K562 (cell line): Measurements from ENCODE around the gene SLAMF6. TPM values are rescaled to one million over a fixed set of nuclear protein-coding genes. Genes with fewer than 3 reads are reported as not detected.

ENCODE experiments used
- ATAC-seq: fragments of 200-7000 bp; cut with Tn5 transposase; 3 replicates; pipeline ENCODE4 v1.9.1; 2020; ENCODE audit warnings: moderate library complexity
- Bru-seq: library from RNA; stranded (reverse); fragments of 400-500 nt; gene quantifications from one replicate; lab custom pipeline; 2021; lab: Mats Ljungman, UMichigan
- BruChase-seq, 2 experiments: library from RNA; stranded (reverse); fragments of 400-500 nt; gene quantifications; one replicate each; lab custom pipeline; 2021; lab: Mats Ljungman, UMichigan
- BruUV-seq: library from RNA; stranded (reverse); fragments of 400-500 nt; replicated peaks from 2 replicates; lab custom pipeline; 2021; lab: Mats Ljungman, UMichigan
- CTCF ChIA-PET: fragments of 300-600 bp; formaldehyde crosslinking; extraction: SDS; loops from one replicate; lab custom pipeline; 2021; ENCODE audit warnings: low intra/inter-chr PET ratio; lab: Yijun Ruan, JAX
- POLR2A ChIA-PET: fragments of 300-600, 350-650 bp; sonication (Branson Sonifier 250); formaldehyde crosslinking; extraction: SDS; loops from one replicate; lab custom pipeline; 2021; ENCODE audit warnings: antibody characterized with exemption, inconsistent platforms; lab: Yijun Ruan, JAX
- DNase-seq, 4 experiments: peaks; one replicate each; pipeline versions ENCODE4 v3.0.0 to v3.0.0-alpha.2; 2011 to 2018; ENCODE audit warnings: low spot score in 3 of 4, mixed read lengths in 3 of 4; ENCODE audit errors: extremely low read depth in 1 of 4
- FAIRE-seq: peaks from 2 replicates; lab custom pipeline; 2011; peaks lifted over from hg19 to GRCh38; lab: Jason Lieb, UNC
- H2AFZ ChIP-seq: 2 replicates; pipeline ENCODE4 v1.6.0; 2011; ENCODE audit warnings: low read depth, low read length, control low read depth, inconsistent platforms
- H3K27ac ChIP-seq: fragments of 200-600 bp; 3 replicates; pipeline ENCODE4 v1.8.0; 2011; ENCODE audit warnings: low read depth, mild to moderate bottlenecking, control low read depth, inconsistent platforms, low read length, moderate library complexity, mixed read lengths; ENCODE audit errors: extremely low read depth
- H3K27me3 ChIP-seq, 2 experiments: fragments of 300-600 bp in 1 of 2; 2 replicates in 1 of 2; 3 replicates in 1 of 2; pipeline versions ENCODE4 v1.6.0 to v1.8.0; 2011; ENCODE audit warnings: inconsistent platforms in 2 of 2, low read length in 2 of 2, mild to moderate bottlenecking in 1 of 2, mixed read lengths in 1 of 2, moderate library complexity in 1 of 2; ENCODE audit not compliant: control insufficient read depth in 2 of 2, insufficient read depth in 2 of 2
- H3K36me3 ChIP-seq: fragments of 300-600 bp; 3 replicates; pipeline ENCODE4 v1.8.0; 2011; ENCODE audit warnings: mild to moderate bottlenecking, low read length, inconsistent platforms; ENCODE audit not compliant: control insufficient read depth, insufficient read depth
- H3K4me1 ChIP-seq, 2 experiments: fragments of 200-600 bp in 1 of 2; replicated peaks in 1 of 2; 2 replicates in 1 of 2; 3 replicates in 1 of 2; pipeline versions ENCODE4 v1.5.1 to v1.8.0; 2011; ENCODE audit warnings: inconsistent platforms in 2 of 2, low read length in 2 of 2, mild to moderate bottlenecking in 1 of 2, mixed read lengths in 1 of 2, moderate library complexity in 1 of 2; ENCODE audit not compliant: control insufficient read depth in 2 of 2, insufficient read depth in 2 of 2
- H3K4me2 ChIP-seq: 2 replicates; pipeline ENCODE4 v1.6.1; 2011; ENCODE audit warnings: low read length, control low read depth, inconsistent platforms, mixed read lengths; ENCODE audit not compliant: insufficient read depth
- H3K4me3 ChIP-seq: fragments of 200-600 bp; sonication (generic), shearing (Covaris generic); 2 replicates; pipeline ENCODE4 v1.5.1; 2016; ENCODE audit warnings: control low read depth, inconsistent platforms
- H3K79me2 ChIP-seq: fragments of 200-600 bp; 3 replicates; pipeline ENCODE4 v1.8.0; 2011; ENCODE audit warnings: low read length, inconsistent platforms; ENCODE audit not compliant: control insufficient read depth, insufficient read depth
- H3K9ac ChIP-seq, 2 experiments: 2 replicates each; pipeline versions ENCODE4 v1.6.0 to v1.6.1; 2011; ENCODE audit warnings: low read depth in 2 of 2, low read length in 2 of 2, control low read depth in 1 of 2, inconsistent platforms in 1 of 2, mild to moderate bottlenecking in 1 of 2, mixed read lengths in 1 of 2; ENCODE audit not compliant: insufficient read depth in 1 of 2
- H3K9me1 ChIP-seq: one replicate; pipeline ENCODE4 v1.6.0; 2011; ENCODE audit warnings: inconsistent platforms, mild to moderate bottlenecking, low read length, moderate library complexity; ENCODE audit not compliant: control insufficient read depth, insufficient read depth
- H3K9me3 ChIP-seq: replicated peaks from 2 replicates; pipeline ENCODE4 v1.5.1; 2011; ENCODE audit warnings: low read depth, low read length, inconsistent platforms; ENCODE audit not compliant: control insufficient read depth, insufficient read depth
- H4K20me1 ChIP-seq: replicated peaks from 2 replicates; pipeline ENCODE4 v1.6.1; 2011; ENCODE audit warnings: low read length, inconsistent platforms, mixed read lengths; ENCODE audit not compliant: control insufficient read depth, insufficient read depth
- ATF2 ChIP-seq: sonication (generic); formaldehyde crosslinking; IDR thresholded peaks from 2 replicates; pipeline ENCODE4 v1.8.1; 2022; ENCODE audit warnings: missing genetic modification reagents
- JUNB ChIP-seq: fragments of 450-650 bp; formaldehyde crosslinking; conservative IDR thresholded peaks from 2 replicates; pipeline ENCODE4 v1.4.0; 2020; ENCODE audit warnings: mild to moderate bottlenecking
- NUFIP1 ChIP-seq: fragments of 450-650 bp; IDR thresholded peaks from 2 replicates; pipeline ENCODE4 v1.6.1; 2018; ENCODE audit not compliant: partially characterized antibody
- SIN3A ChIP-seq, 2 experiments: fragments of 150-350 bp in 1 of 2; IDR thresholded peaks; 2 replicates each; pipeline ENCODE4 v1.6.1; 2011 to 2016; ENCODE audit warnings: borderline replicate concordance in 2 of 2, low read depth in 2 of 2, low read length in 2 of 2, mild to moderate bottlenecking in 2 of 2, moderate library complexity in 2 of 2; ENCODE audit not compliant: control insufficient read depth in 1 of 2
- ZNF175 ChIP-seq: fragments of 200-800 bp; sonication (Bioruptor generic); IDR thresholded peaks from 2 replicates; pipeline ENCODE4 v1.6.1; 2016; ENCODE audit warnings: low read depth, mild to moderate bottlenecking, missing genetic modification characterization, missing compliant biosample characterization
- WGBS: fragments of 100-300 bp; shearing (Covaris generic); methylation state at CpG from one replicate; pipeline ENCODE4 v1.1.6; 2016; ENCODE audit warnings: low coverage, mixed read lengths; ENCODE audit not compliant: insufficient coverage; ENCODE audit errors: missing lambda C conversion rate; 5-methylcytosine and 5-hydroxymethylcytosine counted together
- in situ Hi-C: fragments of 300-500 bp; cut with MboI; formaldehyde crosslinking; loops from 4 replicates; pipeline ENCODE4 v1.15.0; 2018; ENCODE audit warnings: inconsistent platforms, mixed read lengths
- intact Hi-C: fragments of 100-400 bp; cut with micrococcal nuclease; formaldehyde crosslinking; loops from 2 replicates; pipeline ENCODE4 v1.14.2; 2022
- long read RNA-seq, 3 experiments: library from polyadenylated mRNA in 2 of 3; library from RNA in 1 of 3; unstranded in 2 of 3; stranded (forward) in 1 of 3; transcript quantifications; one replicate each; pipeline ENCODE4 v2.0.0, GENCODE V29; 2019 to 2022
- polyA minus RNA-seq, 3 experiments: library from RNA; depleted of rRNA, polyadenylated mRNA; stranded (reverse); fragments of >200 nt; gene quantifications; 2 replicates each; pipeline ENCODE4 v1.2.3, GENCODE V29; 2011
- polyA plus RNA-seq, 8 experiments: library from polyadenylated mRNA; depleted of rRNA in 4 of 8; stranded (reverse) in 5 of 8; unstranded in 3 of 8; fragments of >200 nt; fragmentation: Nextera tagmentation in 2 of 8; fragmentation: Illumina TruSeq in 1 of 8; extraction: Ambion mirVana in 2 of 8; extraction: Trizol in 1 of 8; gene quantifications; 2 replicates each; pipeline versions ENCODE4 v1.2.1 to v1.2.3, GENCODE V29; 2011 to 2014; ENCODE audit warnings: inconsistent platforms in 1 of 8, missing spikeins in 1 of 8
- total RNA-seq, 7 experiments: library from RNA; depleted of rRNA in 6 of 7; stranded (reverse); fragments of >200 nt in 6 of 7; fragmentation: Illumina TruSeq in 2 of 7; extraction: Trizol in 2 of 7; gene quantifications; 2 replicates each; pipeline versions ENCODE4 v1.2.1 to v1.2.3, GENCODE V29; 2011 to 2021; ENCODE audit warnings: low replicate concordance in 1 of 7
- TF ChIP-seq, protein P1 (sequence below): sonication (generic); formaldehyde crosslinking; IDR thresholded peaks from 2 replicates; pipeline ENCODE4 v1.5.0; 2020; ENCODE audit warnings: missing genetic modification reagents

Gene SLAMF6
- 0.33 and 0.60 TPM in 2 replicates for total RNA-seq (2011; cell fraction: chromatin; rRNA removed; ENCODE audit: low replicate concordance)
- 0.66 and 0.67 TPM in 2 replicates for total RNA-seq (2011; cell fraction: nucleolus; rRNA removed)
- 1.1 and 1.5 TPM in 2 replicates for total RNA-seq (2011; cell fraction: nucleoplasm; rRNA removed)
- total RNA-seq (2014; rRNA removed) (0.94 and 1.1 TPM in 2 replicates), total RNA-seq (2014; rRNA removed; fragmentation: Illumina TruSeq; extraction: Trizol) (1.8 and 2.0 TPM in 2 replicates), total RNA-seq (2015; rRNA removed; fragmentation: Illumina TruSeq; extraction: Trizol) (3.9 and 4.8 TPM in 2 replicates), total RNA-seq (2021) (0.87 and 1.0 TPM in 2 replicates), polyA plus RNA-seq (2011; rRNA removed) (0.70 and 0.77 TPM in 2 replicates), polyA plus RNA-seq (2014; fragmentation: Illumina TruSeq; extraction: Trizol) (2.0 and 2.9 TPM in 2 replicates), polyA plus RNA-seq (2014; fragmentation: Nextera tagmentation; extraction: Ambion mirVana) (1 to 10 TPM in 1 of 2 experiments, under 1 TPM in 1; 0.56 to 1.7 TPM), polyA plus RNA-seq (2014; rRNA removed) (0.90 and 1.6 TPM in 2 replicates), polyA minus RNA-seq (2011; rRNA and poly(A)+ RNA removed) (0.84 and 1.5 TPM in 2 replicates), Bru-seq, nascent RNA (percentile 32 among the genes with signal in this experiment), BruChase-seq, experiment 1, labeled RNA remaining after a 2-hour chase (percentile 31 among the genes with signal in this experiment), BruChase-seq, experiment 2, labeled RNA remaining after a 6-hour chase (percentile 31 among the genes with signal in this experiment)
- polyA plus RNA-seq (2011; cell fraction: cytosol; rRNA removed) = 0.43 and 0.80 TPM in 2 replicates
- 0.27 and 0.38 TPM in 2 replicates for polyA plus RNA-seq (2011; cell fraction: nucleus; rRNA removed)
- polyA plus RNA-seq (2012) = 3.0 and 10.1 TPM in 2 replicates
- 0.73 TPM in 1 of 2 replicates, not detected in the other for polyA minus RNA-seq (2011; cell fraction: cytosol; rRNA and poly(A)+ RNA removed)
- 0.22 and 0.27 TPM in 2 replicates for polyA minus RNA-seq (2011; cell fraction: nucleus; rRNA and poly(A)+ RNA removed)
- long read RNA-seq, experiment 1, partial matches to known transcripts = 0 of 1 reads
- long read RNA-seq, experiment 1, other reads (novel, unspliced or antisense) = 0 of 1 reads
- long read RNA-seq, experiment 2, partial matches to known transcripts = 2 of 3 reads
- long read RNA-seq, experiment 2, other reads (novel, unspliced or antisense) = 1 of 3 reads
- long read RNA-seq, experiment 3 = 0 reads

DNA sequence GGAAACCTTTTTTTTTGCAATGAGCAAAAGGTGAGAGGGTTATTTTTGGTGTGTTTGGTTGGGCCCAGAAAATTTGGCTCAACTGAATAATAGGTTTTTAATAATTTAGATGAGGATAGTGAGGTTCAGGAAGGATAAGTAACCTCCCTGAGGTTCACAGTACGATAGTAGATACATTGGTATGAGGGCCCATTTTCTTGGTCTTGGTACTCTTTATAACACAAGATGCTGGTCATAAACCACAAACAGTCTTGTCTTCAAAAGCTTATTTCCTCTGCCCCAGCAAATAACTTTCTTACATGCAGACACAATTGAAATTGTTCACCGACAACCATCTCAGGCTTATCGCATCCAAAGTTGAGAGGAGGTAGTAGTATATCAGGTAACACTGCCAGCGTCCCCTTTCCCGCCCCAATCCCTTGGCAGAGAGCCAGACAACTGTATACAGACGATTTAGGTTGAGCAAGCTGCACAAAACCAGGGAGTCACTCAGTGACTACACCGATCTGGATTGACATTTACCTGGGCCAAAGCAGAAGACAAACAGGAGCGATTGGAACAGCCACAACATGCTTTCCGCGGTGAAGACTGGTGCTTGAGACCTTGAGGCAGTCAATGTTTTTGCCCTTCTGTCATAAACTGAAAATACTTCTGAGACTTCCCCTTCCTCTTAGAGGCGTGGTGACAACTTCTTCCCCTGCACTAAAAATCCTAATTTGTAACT lies at the start of gene SLAMF6:
TSS of gene SLAMF6 (minus strand) at position 634 of the 724 bp plus-strand sequence. CDS start at position 571, 63 bp downstream.
- Histone ChIP-seq H3K27ac (peak within 1 kb of the TSS; percentile 57), H3K36me3 (no peaks in the 10 kb centered on the region), H2AFZ (peak within 1 kb of the TSS; percentile 96), H3K9me1 (no peaks in the 10 kb centered on the region), H3K79me2 (no peaks in the 10 kb centered on the region), H3K4me3 (no peak within 1 kb of the TSS), H3K9ac (peak within 1 kb of the TSS; percentile 50 to 73; a peak in 3 of 4 replicates), H3K4me2 (peak within 1 kb of the TSS; percentile 62), H4K20me1 (no peaks in the 10 kb centered on the region), H3K27me3 (no peaks in the 10 kb centered on the region), H3K4me1 (peaks cover 4 to 24% of the 10 kb centered on the region in 2 experiments; a peak in 4 of 5 replicates), H3K9me3 (no peaks in the 10 kb centered on the region)
- intact Hi-C loops = no loop called here
- CTCF ChIA-PET = no interaction called here
- peak; percentile 80 for ATAC-seq
- 6% methylated on average over 11 of the region's 11 CpGs for WGBS
- BruUV-seq = no TSS peak
- in situ Hi-C loops = no loop called here
- FAIRE-seq = peak; percentile 79
- POLR2A ChIA-PET = no interaction called here
- peak in 3 of 4 experiments; percentile 27 to 84 (median 45) for DNase-seq
- TF ChIP-seq ATF2 (no peak), JUNB (CRISPR knock-in tag) (no peak), ZNF175 (no peak), NUFIP1 (no peak), SIN3A (IDR thresholded peaks at IDR 0.05; ENCODE audit: borderline replicate concordance in 2 of 2, control insufficient read depth in 1 of 2, low read depth in 2 of 2, low read length in 2 of 2) (no peak)
- TF ChIP-seq, protein P1, sequence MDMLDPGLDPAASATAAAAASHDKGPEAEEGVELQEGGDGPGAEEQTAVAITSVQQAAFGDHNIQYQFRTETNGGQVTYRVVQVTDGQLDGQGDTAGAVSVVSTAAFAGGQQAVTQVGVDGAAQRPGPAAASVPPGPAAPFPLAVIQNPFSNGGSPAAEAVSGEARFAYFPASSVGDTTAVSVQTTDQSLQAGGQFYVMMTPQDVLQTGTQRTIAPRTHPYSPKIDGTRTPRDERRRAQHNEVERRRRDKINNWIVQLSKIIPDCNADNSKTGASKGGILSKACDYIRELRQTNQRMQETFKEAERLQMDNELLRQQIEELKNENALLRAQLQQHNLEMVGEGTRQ (CRISPR knock-in tag) = no peak
